Activated CD8-positive, alpha-beta memory T cell treated with anti-CD3 and anti-CD28 coated beads for 1 hour (primary cell): ENCODE measurements around the gene ZNF343.

Experiments
- DNase-seq, 2 donors: peaks; one replicate each; pipeline ENCODE4 v3.0.0-alpha.2; 2020; ENCODE audit warnings: low read depth in 1 of 2; ENCODE audit errors: extremely low read depth in 1 of 2

Gene ZNF343

GRCh38 chr20:2475850-2476741, 32.6 kb downstream of the ZNF343 start:
- DNase-seq: no peak

- DNase-seq: no peak
Observed at GRCh38 chr20:2473516-2473915, 35.2 kb downstream of the ZNF343 start.

- peak; percentile 93 to 94 for DNase-seq
Observed at GRCh38 chr20:2470423-2471193, 38.1 kb downstream of the ZNF343 start, which contains the start of gene SNRPB. SNRPB (minus strand) TSS chr20:2470789; CDS start chr20:2470690, 99 bp downstream.

GRCh38 chr20:2469991-2470422, 38.7 kb downstream of the ZNF343 start:
- peak; percentile 22 to 32 for DNase-seq

GRCh38 chr20:2468581-2469407, 39.9 kb downstream of the ZNF343 start:
- DNase-seq: no peak

- no peak for DNase-seq
Observed at GRCh38 chr20:2467412-2467811, 41.3 kb downstream of the ZNF343 start.

GRCh38 chr20:2465100-2465499, 43.6 kb downstream of the ZNF343 start:
- DNase-seq: no peak

- DNase-seq: no peak
Observed at GRCh38 chr20:2463616-2464365, 44.9 kb downstream of the ZNF343 start.

GRCh38 chr20:2462484-2462883, 46.2 kb downstream of the ZNF343 start:
- DNase-seq: no peak

- DNase-seq: no peak
Observed at GRCh38 chr20:2460752-2461424, 47.8 kb downstream of the ZNF343 start.

GRCh38 chr20:2459981-2460751, 48.5 kb downstream of the ZNF343 start:
- no peak for DNase-seq

- DNase-seq: no peak
Observed at GRCh38 chr20:2458919-2459499, 49.7 kb downstream of the ZNF343 start.

GRCh38 chr20:2455771-2456497, 52.8 kb downstream of the ZNF343 start:
- no peak for DNase-seq

GRCh38 chr20:2453792-2454191, 54.9 kb downstream of the ZNF343 start:
- no peak for DNase-seq

GRCh38 chr20:2451939-2452732, 56.6 kb downstream of the ZNF343 start:
- DNase-seq: peak; percentile 22 to 42

GRCh38 chr20:2451422-2451821, 57.3 kb downstream of the ZNF343 start:
- no peak for DNase-seq

- DNase-seq: no peak
Observed at GRCh38 chr20:2449386-2449785, 59.3 kb downstream of the ZNF343 start.
